Measurements from ENCODE around the gene ZNF792.
"Not testable (repeated sequence)": the region's sequence is repeated elsewhere in the genome, so short reads cannot be mapped to it uniquely, and the experiment has no call there.

The ZNF792 gene

DNA sequence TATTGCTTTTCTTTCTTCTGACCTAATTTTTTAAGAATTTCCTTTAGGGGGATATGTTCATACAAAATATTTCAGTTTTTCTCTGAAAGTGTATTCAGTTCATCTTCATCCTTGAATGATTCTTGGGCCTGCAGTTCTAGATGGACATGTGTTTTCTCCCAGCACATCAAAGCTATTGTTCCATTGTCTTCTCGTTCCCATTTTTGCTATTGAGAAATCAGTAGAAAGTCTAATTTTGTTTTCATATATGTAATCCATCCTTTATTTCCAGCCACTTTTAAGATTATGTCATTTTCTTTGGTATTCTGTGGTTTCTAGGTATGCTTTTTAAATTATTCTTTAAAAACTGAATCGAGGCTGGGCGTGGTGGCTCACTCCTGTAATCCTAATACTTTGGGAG lies 20.3 kb upstream of the ZNF792 start:
- Histone ChIP-seq H3K27ac (ENCODE audit: low read depth, low read length) (no peak overlapping the region), H3K9me3 (ENCODE audit: control insufficient read depth, insufficient read depth, low read length) (no peaks in the 10 kb centered on the region), H3K4me3 (ENCODE audit: low read depth, low read length) (no peak overlapping the region), H3K4me1 (ENCODE audit: control insufficient read depth, insufficient read depth, low read length) (peaks cover 9% of the 10 kb centered on the region), H3K27me3 (ENCODE audit: control insufficient read depth, insufficient read depth, low read length) (no peaks in the 10 kb centered on the region), H3K36me3 (ENCODE audit: control insufficient read depth, insufficient read depth, low read length) (no peaks in the 10 kb centered on the region), H3K9ac (ENCODE audit: low read depth, low read length) (no peak overlapping the region)

DNA sequence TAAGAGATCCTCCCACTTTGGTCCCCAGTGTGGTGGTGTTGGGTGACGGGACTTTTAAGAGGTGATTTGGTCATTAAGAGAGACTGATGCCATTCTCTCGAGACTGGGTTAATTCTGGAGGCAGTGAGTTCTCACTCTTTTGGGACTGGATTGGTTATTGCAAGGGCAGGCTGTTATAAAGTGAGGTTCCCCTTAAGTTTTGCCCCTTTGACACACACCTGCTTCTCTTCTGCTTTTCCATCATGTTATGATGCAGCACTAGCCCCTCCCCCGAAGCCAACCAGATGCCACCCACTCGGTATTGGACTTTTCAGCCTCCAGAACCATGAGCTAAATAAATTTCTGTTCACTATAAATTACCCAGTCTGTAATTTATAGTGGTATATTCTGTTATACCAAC lies 19.8 kb upstream of the ZNF792 start:
- Histone ChIP-seq H3K4me1 (ENCODE audit: control insufficient read depth, insufficient read depth, low read length) (peaks cover 9% of the 10 kb centered on the region), H3K4me3 (ENCODE audit: low read depth, low read length) (no peak overlapping the region), H3K27ac (ENCODE audit: low read depth, low read length) (no peak overlapping the region), H3K9me3 (ENCODE audit: control insufficient read depth, insufficient read depth, low read length) (no peaks in the 10 kb centered on the region), H3K36me3 (ENCODE audit: control insufficient read depth, insufficient read depth, low read length) (no peaks in the 10 kb centered on the region), H3K27me3 (ENCODE audit: control insufficient read depth, insufficient read depth, low read length) (no peaks in the 10 kb centered on the region), H3K9ac (ENCODE audit: low read depth, low read length) (no peak overlapping the region)

DNA sequence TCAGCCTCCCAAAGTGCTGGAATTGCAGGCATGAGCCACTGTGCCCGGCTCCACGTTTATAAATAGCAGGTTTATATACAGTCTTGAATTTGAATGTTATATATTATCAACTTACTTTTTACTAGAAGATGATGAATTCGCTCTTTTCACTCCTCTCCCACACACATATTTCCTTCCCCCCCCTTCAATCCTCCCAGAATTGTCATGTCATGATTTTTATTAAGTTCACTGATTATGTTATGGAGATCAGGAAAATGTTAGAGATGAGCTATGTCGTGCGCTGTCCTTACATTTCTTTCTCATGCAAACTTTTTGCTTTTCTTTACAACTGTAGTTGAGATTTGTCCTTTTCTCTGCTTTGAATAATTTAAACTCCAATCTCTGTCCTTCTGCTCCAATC lies 18.2 kb upstream of the ZNF792 start:
- H3K27me3 ChIP-seq (ENCODE audit: control insufficient read depth, insufficient read depth, low read length): no peaks in the 10 kb centered on the region
- no peaks in the 10 kb centered on the region for H3K9me3 ChIP-seq (ENCODE audit: control insufficient read depth, insufficient read depth, low read length)
- no peak overlapping the region for H3K9ac ChIP-seq (ENCODE audit: low read depth, low read length)
- H3K36me3 ChIP-seq (ENCODE audit: control insufficient read depth, insufficient read depth, low read length): no peaks in the 10 kb centered on the region
- H3K27ac ChIP-seq (ENCODE audit: low read depth, low read length): no peak overlapping the region
- peaks cover 9% of the 10 kb centered on the region for H3K4me1 ChIP-seq (ENCODE audit: control insufficient read depth, insufficient read depth, low read length)
- H3K4me3 ChIP-seq (ENCODE audit: low read depth, low read length): no peak overlapping the region

DNA sequence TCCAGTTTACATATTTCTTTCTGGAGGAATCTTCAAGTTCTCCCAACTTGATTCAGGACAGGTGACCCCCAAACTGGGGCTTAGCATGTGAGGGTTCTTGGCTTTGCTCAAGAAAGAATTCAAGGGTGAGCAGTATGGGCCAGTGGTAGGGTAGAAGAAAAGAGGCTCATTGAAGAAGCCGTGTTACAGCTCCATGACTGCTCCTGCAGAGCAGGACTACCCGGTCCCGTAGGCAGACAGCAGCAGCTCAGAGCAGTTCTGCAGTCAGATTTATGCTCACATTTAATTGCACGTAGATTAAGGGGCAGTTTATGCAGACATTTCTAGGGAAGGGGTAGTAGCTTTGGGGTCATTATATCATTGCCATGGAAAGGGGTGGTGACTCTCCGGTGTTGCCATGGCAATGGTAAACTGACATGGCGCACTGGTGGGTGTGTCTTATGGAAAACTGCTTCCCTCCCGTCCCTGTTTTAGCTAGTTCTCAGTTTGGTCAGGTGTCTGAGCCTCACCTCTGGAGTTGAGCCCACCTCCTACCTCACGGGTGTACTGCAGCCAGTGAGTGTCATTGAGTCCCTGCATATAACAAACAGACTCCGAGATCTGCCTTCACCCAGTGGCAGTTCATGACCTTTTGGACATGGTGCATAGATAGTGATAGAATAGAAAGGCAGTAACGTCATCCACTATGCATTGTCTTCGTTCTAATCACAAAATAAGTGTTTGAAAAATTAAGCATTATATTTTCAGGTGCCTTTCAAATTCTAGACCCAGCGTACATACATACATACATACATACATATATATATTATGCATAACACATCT lies 16.0 kb upstream of the ZNF792 start:
- no peaks in the 10 kb centered on the region for H3K27me3 ChIP-seq (ENCODE audit: control insufficient read depth, insufficient read depth, low read length)
- no peak overlapping the region for H3K4me3 ChIP-seq (ENCODE audit: low read depth, low read length)
- H3K9ac ChIP-seq (ENCODE audit: low read depth, low read length): no peak overlapping the region
- H3K27ac ChIP-seq (ENCODE audit: low read depth, low read length): no peak overlapping the region
- no peaks in the 10 kb centered on the region for H3K9me3 ChIP-seq (ENCODE audit: control insufficient read depth, insufficient read depth, low read length)
- no peaks in the 10 kb centered on the region for H3K4me1 ChIP-seq (ENCODE audit: control insufficient read depth, insufficient read depth, low read length)
- H3K36me3 ChIP-seq (ENCODE audit: control insufficient read depth, insufficient read depth, low read length): no peaks in the 10 kb centered on the region

DNA sequence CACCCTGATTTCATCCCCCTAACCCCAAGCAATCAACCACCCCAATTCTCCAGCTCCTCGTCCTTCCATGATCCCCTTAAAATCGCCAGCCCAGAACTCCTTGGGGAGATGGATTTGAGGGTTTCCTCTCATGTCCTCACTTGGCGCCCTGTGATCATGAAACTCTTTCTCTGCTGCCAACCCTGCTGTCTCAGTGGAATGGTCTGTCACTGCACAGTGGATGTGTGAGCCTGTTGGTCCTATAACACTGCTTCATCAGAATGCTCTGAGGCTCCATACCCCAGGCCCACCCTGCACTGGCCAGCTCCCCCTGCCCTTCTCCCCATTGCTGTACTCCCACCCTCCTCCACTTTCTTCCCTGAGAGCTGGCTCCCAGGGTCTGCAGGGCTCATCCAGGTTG lies 12.6 kb upstream of the ZNF792 start:
- Histone ChIP-seq H3K9me3 (ENCODE audit: control insufficient read depth, insufficient read depth, low read length) (no peaks in the 10 kb centered on the region), H3K27ac (ENCODE audit: low read depth, low read length) (no peak overlapping the region), H3K27me3 (ENCODE audit: control insufficient read depth, insufficient read depth, low read length) (no peaks in the 10 kb centered on the region), H3K4me1 (ENCODE audit: control insufficient read depth, insufficient read depth, low read length) (peaks cover 5% of the 10 kb centered on the region; the same call in 1 of the 2 replicates), H3K4me3 (ENCODE audit: low read depth, low read length) (no peak overlapping the region), H3K9ac (ENCODE audit: low read depth, low read length) (no peak overlapping the region), H3K36me3 (ENCODE audit: control insufficient read depth, insufficient read depth, low read length) (no peaks in the 10 kb centered on the region)

DNA sequence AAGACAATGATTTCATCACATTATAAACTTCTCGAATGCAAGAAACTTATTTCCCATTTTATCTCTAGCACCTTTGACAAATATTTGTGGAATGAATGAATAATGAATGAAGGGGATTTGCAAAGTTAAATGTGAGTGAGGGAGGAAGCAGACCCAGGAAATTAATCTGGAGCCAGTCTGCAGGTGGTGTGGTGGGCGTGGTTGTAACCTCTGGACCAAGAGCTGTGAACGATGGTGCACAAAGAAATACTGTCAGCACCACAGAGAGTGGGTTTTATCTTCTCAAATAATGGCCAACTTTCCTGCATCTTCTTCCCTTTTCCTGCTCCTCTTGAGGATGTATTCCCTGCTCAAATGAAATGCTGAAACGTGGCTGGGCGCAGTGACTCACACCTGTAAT lies 11.0 kb upstream of the ZNF792 start:
- no peak overlapping the region for H3K9ac ChIP-seq (ENCODE audit: low read depth, low read length)
- no peak overlapping the region for H3K4me3 ChIP-seq (ENCODE audit: low read depth, low read length)
- no peak overlapping the region for H3K27ac ChIP-seq (ENCODE audit: low read depth, low read length)
- H3K4me1 ChIP-seq (ENCODE audit: control insufficient read depth, insufficient read depth, low read length): peaks cover 5% of the 10 kb centered on the region; the same call in 1 of the 2 replicates
- peaks cover 5% of the 10 kb centered on the region; the same call in 1 of the 2 replicates for H3K9me3 ChIP-seq (ENCODE audit: control insufficient read depth, insufficient read depth, low read length)
- no peaks in the 10 kb centered on the region for H3K36me3 ChIP-seq (ENCODE audit: control insufficient read depth, insufficient read depth, low read length)
- H3K27me3 ChIP-seq (ENCODE audit: control insufficient read depth, insufficient read depth, low read length): no peaks in the 10 kb centered on the region

DNA sequence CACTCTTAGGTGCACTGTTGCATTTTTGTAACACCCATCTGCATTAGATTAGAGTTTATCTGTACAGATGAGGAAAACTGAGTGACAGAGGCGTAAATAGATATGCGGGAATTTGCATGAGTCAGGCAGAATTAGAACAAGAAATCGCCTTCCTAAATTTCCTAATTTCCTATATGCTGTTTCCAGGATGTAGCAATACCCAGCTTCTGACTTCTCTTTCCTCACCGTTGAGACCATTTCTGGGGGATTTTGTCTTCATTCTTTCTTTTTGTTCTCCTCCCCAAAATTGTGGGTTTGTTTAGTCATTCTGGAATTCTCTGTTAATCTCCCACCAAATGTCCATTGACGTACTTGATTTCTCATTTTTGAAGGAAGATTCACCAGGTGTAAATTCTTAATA lies 10.6 kb upstream of the ZNF792 start:
- H3K27me3 ChIP-seq (ENCODE audit: control insufficient read depth, insufficient read depth, low read length): no peaks in the 10 kb centered on the region
- peaks cover 5% of the 10 kb centered on the region; the same call in 1 of the 2 replicates for H3K4me1 ChIP-seq (ENCODE audit: control insufficient read depth, insufficient read depth, low read length)
- H3K4me3 ChIP-seq (ENCODE audit: low read depth, low read length): no peak overlapping the region
- H3K27ac ChIP-seq (ENCODE audit: low read depth, low read length): no peak overlapping the region
- peaks cover 9% of the 10 kb centered on the region for H3K9me3 ChIP-seq (ENCODE audit: control insufficient read depth, insufficient read depth, low read length)
- H3K9ac ChIP-seq (ENCODE audit: low read depth, low read length): no peak overlapping the region
- H3K36me3 ChIP-seq (ENCODE audit: control insufficient read depth, insufficient read depth, low read length): no peaks in the 10 kb centered on the region

DNA sequence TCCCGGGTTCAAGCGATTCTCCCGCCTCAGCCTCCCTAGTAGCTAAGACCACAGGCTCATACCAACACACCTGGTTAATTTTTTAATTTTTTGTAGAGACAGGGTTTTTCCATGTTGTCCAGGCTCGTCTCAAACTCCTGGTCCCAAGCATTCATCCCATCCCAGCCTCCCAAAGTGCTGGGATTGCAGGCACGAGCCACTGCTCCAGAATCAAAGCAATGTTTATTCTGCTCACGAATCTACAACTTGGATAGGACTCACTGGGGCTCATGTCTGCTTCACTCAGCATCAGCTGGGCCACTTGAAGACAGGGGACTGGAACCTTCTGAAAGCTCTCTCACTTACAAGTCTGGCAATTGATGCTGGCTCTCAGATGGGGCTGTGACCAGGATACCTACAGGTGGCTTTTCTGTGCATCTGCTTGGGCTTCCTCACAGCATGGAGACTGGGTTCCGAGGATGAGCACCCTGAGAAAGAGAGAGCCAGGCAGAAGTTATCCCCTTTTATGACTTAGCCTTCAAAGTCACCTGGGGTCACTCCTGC lies 8.2 kb upstream of the ZNF792 start:
- no peaks in the 10 kb centered on the region for H3K27me3 ChIP-seq (ENCODE audit: control insufficient read depth, insufficient read depth, low read length)
- H3K36me3 ChIP-seq (ENCODE audit: control insufficient read depth, insufficient read depth, low read length): no peaks in the 10 kb centered on the region
- H3K27ac ChIP-seq (ENCODE audit: low read depth, low read length): no peak overlapping the region
- no peak overlapping the region for H3K9ac ChIP-seq (ENCODE audit: low read depth, low read length)
- H3K9me3 ChIP-seq (ENCODE audit: control insufficient read depth, insufficient read depth, low read length): peaks cover 27% of the 10 kb centered on the region
- H3K4me1 ChIP-seq (ENCODE audit: control insufficient read depth, insufficient read depth, low read length): peaks cover 5% of the 10 kb centered on the region; the same call in 1 of the 2 replicates
- no peak overlapping the region for H3K4me3 ChIP-seq (ENCODE audit: low read depth, low read length)

DNA sequence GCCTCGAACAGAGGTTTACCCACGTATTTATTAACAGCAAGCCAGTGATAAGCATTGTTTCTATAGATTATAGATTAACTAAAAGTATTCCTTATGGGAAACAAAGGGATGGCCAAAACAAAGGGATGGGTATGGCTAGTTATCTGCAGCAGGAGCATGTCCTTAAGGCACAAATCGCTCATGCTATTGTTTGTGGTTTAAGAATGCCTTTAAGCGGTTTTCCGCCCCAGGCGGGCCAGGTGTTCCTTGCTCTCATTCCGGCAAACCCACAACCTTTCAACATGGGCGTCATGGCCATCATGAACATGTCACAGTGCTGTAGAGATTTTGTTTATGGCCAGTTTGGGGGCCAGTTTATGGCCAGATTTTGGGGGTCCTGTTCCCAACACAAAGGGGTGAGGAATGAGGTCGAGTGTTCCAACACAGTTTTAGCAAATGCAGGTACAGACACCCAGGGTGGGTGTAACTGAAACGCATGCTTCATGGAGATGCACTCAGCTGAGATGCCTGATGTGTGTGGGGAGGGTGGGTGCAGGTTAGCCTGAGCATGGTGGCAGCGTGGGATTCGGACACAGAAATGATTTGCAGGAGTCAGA lies 6.3 kb upstream of the ZNF792 start:
- not testable (repeated sequence) for H3K4me1 ChIP-seq (ENCODE audit: control insufficient read depth, insufficient read depth, low read length); H3K9ac ChIP-seq (ENCODE audit: low read depth, low read length); H3K4me3 ChIP-seq (ENCODE audit: low read depth, low read length); H3K27me3 ChIP-seq (ENCODE audit: control insufficient read depth, insufficient read depth, low read length); H3K36me3 ChIP-seq (ENCODE audit: control insufficient read depth, insufficient read depth, low read length); H3K27ac ChIP-seq (ENCODE audit: low read depth, low read length)
- H3K9me3 ChIP-seq (ENCODE audit: control insufficient read depth, insufficient read depth, low read length): peaks cover 35% of the 10 kb centered on the region

DNA sequence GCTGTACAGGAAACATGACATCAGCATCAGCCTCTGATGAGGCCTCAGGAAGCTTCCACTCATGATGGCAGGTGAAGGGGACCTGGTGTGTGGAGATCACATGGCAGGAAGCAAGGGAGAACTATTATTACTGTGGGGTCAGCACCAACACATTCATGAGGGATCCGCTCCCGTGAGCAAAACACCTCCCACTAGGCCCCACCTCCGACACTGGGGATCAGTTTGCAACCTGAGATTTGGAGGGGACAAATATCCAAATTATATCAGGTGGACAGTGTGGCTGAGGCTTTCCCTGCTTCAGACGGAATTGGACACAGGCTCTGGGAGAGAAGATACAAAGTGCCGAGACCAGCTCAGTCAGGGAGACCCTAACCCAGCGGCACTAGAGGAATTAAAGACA lies 5.7 kb upstream of the ZNF792 start:
- Histone ChIP-seq H3K27ac (ENCODE audit: low read depth, low read length) (no peak overlapping the region), H3K9me3 (ENCODE audit: control insufficient read depth, insufficient read depth, low read length) (peaks cover 35% of the 10 kb centered on the region), H3K4me1 (ENCODE audit: control insufficient read depth, insufficient read depth, low read length) (peaks cover 4% of the 10 kb centered on the region; the same call in 1 of the 2 replicates), H3K27me3 (ENCODE audit: control insufficient read depth, insufficient read depth, low read length) (no peaks in the 10 kb centered on the region), H3K4me3 (ENCODE audit: low read depth, low read length) (no peak overlapping the region), H3K9ac (ENCODE audit: low read depth, low read length) (no peak overlapping the region), H3K36me3 (ENCODE audit: control insufficient read depth, insufficient read depth, low read length) (no peaks in the 10 kb centered on the region)

DNA sequence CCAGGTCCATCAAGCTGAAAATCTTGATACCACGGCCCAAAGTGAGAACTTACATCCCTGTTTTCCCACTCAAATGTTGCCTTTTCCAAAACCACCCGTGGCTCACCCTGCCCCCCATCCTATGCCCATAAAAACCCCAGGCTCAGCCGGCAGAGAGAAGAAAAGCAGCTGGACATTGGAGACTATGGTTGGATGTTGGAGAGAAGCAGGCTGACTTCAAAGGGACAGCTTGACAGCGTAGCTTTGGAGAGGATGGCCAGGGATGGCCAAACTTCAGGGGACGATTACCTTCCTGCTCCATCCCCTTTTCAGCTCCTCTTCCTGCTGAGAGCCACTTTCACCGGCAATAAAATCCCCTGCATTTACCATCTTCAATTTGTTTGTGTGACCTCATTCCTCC lies 3.5 kb upstream of the ZNF792 start:
- Histone ChIP-seq H3K9me3 (ENCODE audit: control insufficient read depth, insufficient read depth, low read length) (peaks cover 35% of the 10 kb centered on the region), H3K4me1 (ENCODE audit: control insufficient read depth, insufficient read depth, low read length) (peaks cover 6% of the 10 kb centered on the region; the same call in 1 of the 2 replicates), H3K27me3 (ENCODE audit: control insufficient read depth, insufficient read depth, low read length) (peaks cover 8% of the 10 kb centered on the region), H3K4me3 (ENCODE audit: low read depth, low read length) (no peak overlapping the region), H3K27ac (ENCODE audit: low read depth, low read length) (no peak overlapping the region), H3K36me3 (ENCODE audit: control insufficient read depth, insufficient read depth, low read length) (no peaks in the 10 kb centered on the region), H3K9ac (ENCODE audit: low read depth, low read length) (no peak overlapping the region)
